NB4 (cell line): ENCODE measurements around the gene PPP1R9A.

Experiments
- DNase-seq: peaks from one replicate; pipeline ENCODE4 v3.0.0; 2010; ENCODE audit warnings: low read depth
- H3K4me3 ChIP-seq: one replicate; pipeline ENCODE4 v1.5.1; 2011; ENCODE audit warnings: mild to moderate bottlenecking, low read depth, low read length, moderate library complexity
- MYC ChIP-seq: IDR thresholded peaks from 2 replicates; pipeline ENCODE4 v1.6.1; 2011; ENCODE audit warnings: low read depth, low read length
- POLR2A ChIP-seq: IDR thresholded peaks from 2 replicates; pipeline ENCODE4 v1.6.1; 2011; ENCODE audit warnings: mild to moderate bottlenecking; ENCODE audit not compliant: insufficient read length; ENCODE audit errors: extremely low read depth
- TF ChIP-seq, protein P1 (sequence below): IDR thresholded peaks from 2 replicates; pipeline ENCODE4 v1.6.1; 2011; ENCODE audit warnings: low read depth, low read length
- TF ChIP-seq, protein P2 (sequence below): IDR thresholded peaks from one replicate; pipeline ENCODE4 v1.5.1; 2012; ENCODE audit warnings: low read depth, low read length

Gene PPP1R9A

DNA sequence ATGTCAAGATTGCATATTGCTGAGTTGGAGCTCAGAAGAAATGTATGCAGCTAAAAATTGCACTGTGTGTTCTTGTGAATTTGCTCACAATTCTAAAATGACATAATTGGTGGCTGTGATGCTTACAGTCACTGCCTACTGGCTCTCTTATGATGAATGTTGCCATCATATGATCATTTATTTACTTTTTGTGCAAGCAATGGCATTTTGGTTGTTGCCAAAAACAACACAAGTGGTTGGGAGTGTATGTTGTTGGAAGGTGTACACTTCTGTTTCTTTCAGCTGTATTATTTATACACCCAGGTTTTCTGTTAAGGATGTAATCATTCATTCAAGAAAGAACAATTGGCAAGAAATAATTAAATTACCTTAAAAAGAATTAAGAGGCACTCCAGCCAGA, 388.0 kb downstream of the PPP1R9A start:
- H3K4me3 ChIP-seq, result no peak overlapping the region
- DNase-seq, result no peak
- TF ChIP-seq MYC (no peak), POLR2A (no peak)
- TF ChIP-seq, protein P1, sequence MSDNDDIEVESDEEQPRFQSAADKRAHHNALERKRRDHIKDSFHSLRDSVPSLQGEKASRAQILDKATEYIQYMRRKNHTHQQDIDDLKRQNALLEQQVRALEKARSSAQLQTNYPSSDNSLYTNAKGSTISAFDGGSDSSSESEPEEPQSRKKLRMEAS, result no peak
- TF ChIP-seq, protein P2, sequence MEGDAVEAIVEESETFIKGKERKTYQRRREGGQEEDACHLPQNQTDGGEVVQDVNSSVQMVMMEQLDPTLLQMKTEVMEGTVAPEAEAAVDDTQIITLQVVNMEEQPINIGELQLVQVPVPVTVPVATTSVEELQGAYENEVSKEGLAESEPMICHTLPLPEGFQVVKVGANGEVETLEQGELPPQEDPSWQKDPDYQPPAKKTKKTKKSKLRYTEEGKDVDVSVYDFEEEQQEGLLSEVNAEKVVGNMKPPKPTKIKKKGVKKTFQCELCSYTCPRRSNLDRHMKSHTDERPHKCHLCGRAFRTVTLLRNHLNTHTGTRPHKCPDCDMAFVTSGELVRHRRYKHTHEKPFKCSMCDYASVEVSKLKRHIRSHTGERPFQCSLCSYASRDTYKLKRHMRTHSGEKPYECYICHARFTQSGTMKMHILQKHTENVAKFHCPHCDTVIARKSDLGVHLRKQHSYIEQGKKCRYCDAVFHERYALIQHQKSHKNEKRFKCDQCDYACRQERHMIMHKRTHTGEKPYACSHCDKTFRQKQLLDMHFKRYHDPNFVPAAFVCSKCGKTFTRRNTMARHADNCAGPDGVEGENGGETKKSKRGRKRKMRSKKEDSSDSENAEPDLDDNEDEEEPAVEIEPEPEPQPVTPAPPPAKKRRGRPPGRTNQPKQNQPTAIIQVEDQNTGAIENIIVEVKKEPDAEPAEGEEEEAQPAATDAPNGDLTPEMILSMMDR, result no peak

DNA sequence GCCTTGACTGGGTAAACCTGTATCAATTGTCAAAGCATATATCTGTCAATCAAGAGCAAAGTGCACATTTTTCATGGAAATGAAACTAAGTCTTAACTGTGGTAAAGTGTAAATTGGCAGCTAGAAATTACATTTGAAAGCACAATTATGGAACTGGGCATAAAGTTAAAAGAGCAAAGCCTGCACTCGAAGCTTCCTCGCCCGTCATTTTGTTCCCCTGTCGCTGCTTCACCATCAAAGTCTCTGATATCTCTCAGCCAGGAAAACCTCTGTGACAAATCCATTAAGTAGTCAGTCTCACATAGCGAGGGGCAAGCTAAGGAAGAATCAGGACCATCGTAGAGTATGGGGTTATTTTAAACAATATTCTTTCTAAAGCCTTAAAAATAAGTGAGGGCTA, 389.1 kb downstream of the PPP1R9A start:
- no peak overlapping the region for H3K4me3 ChIP-seq
- TF ChIP-seq MYC, result no peak
- TF ChIP-seq, protein P2, result no peak
- TF ChIP-seq, protein P1, result no peak
- TF ChIP-seq POLR2A, result no peak
- no peak for DNase-seq

DNA sequence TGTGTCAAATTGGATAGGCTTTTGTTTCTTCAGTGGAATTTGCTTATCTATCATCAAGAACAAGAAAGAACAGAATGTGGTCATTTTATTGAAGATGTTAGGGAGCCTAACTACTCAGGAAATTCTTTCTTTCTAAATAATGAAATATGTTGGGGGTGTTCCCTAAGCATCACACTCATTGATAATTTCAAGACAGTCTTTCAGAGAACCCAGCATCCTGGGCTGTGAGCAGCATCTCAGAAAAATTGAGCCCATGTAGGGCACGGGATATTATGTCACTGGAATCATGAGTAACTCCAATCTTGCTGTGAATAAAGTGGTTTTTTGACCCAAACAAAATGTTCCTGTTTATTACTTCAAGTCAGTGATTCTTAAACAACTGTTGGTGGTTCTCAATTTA, 389.6 kb downstream of the PPP1R9A start:
- no peak for DNase-seq
- H3K4me3 ChIP-seq, result no peak overlapping the region
- TF ChIP-seq MYC (no peak), POLR2A (no peak)
- TF ChIP-seq, protein P1, result no peak
- TF ChIP-seq, protein P2, result no peak

DNA sequence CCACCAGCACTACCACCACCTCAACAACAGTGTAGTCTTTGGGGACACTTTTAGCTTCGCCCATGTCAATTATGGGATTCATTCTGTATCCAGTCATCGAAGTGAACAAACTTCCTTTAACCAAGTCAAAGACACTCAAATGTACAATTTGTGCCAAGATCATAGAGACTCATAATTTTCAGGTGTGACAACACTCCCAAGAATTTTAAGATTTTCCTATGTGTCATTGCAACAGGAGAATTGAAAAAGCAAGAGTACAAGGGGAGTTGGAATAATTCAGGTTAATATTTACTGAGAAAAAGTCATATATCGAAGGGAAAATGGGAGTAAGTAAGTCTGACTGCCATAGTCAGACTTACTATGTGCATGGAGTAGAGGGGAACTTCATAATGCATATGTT, 390.7 kb downstream of the PPP1R9A start:
- H3K4me3 ChIP-seq, result no peak overlapping the region
- TF ChIP-seq MYC, result no peak
- TF ChIP-seq, protein P1, result no peak
- no peak for TF ChIP-seq POLR2A
- TF ChIP-seq, protein P2, result no peak
- DNase-seq, result no peak

DNA sequence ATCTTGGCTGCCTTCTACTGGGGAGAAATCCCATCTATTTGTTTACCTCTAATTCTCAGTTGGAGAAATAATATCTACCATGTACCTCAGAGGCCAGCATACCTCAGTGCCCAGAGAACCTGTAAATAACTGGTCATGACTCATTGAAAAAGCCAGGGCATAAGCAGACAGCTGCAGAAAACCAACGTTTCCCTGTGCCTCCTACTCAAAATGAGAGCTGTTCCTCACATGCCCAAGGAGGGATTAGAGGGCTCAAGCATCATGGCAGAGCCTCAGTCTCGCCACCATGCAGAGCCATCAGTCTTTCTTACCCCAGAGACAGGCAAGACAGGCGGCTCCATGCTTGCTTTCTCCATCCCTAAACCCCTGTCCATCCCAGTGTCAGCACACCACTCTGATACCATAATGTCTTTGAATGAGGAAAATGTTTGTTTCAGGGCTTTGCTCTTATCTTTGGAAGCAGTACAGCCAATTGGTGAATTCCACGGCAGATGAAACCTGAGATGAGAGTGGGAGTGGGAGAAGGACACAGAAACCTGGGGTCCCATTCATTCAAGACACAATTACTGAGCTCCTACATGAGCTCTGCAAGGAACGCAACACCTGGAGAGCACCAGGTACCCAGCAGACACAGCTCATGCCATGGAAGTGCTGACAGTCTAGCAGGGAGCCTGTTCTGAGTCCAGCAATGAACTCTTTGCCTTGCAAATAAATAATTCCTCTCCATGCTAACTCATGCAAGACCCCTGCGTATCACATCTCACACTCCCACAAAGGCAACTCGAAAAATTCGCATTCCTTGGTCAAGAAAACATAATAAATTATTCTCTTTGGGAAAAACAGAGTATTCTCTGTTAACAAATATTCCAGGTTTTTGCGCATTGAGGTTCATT, 395.9 kb downstream of the PPP1R9A start:
- DNase-seq, result no peak
- H3K4me3 ChIP-seq, result no peak overlapping the region
- no peak for TF ChIP-seq POLR2A
- TF ChIP-seq MYC, result no peak
- TF ChIP-seq, protein P2, result no peak
- TF ChIP-seq, protein P1, result no peak
